HG02973 (cell line): ENCODE measurements around the gene EPB41L3.

ENCODE experiments used
- ATAC-seq: cut with Tn5 transposase; IDR thresholded peaks from one replicate; pipeline ENCODE4 v1.9.1; 2021; ENCODE audit warnings: moderate library complexity; ENCODE audit not compliant: unreplicated experiment

The EPB41L3 gene

GRCh38 chr18:5456577-5457461 lies 87.0 kb downstream of the EPB41L3 start:
- no peak for ATAC-seq

GRCh38 chr18:5455674-5456073 lies 88.1 kb downstream of the EPB41L3 start:
- ATAC-seq: no peak

- no peak for ATAC-seq
Observed at GRCh38 chr18:5452943-5453443, 90.8 kb downstream of the EPB41L3 start.

GRCh38 chr18:5451871-5452270 lies 91.9 kb downstream of the EPB41L3 start:
- ATAC-seq: no peak

- ATAC-seq: no peak
Observed at GRCh38 chr18:5451150-5451549, 92.6 kb downstream of the EPB41L3 start.

- no peak for ATAC-seq
Observed at GRCh38 chr18:5449858-5450509, 93.8 kb downstream of the EPB41L3 start.

GRCh38 chr18:5447442-5447841 lies 96.4 kb downstream of the EPB41L3 start:
- ATAC-seq: no peak

- no peak for ATAC-seq
Observed at GRCh38 chr18:5444847-5445246, 99.0 kb downstream of the EPB41L3 start.

GRCh38 chr18:5444269-5444668 lies 99.5 kb downstream of the EPB41L3 start:
- ATAC-seq: no peak

GRCh38 chr18:5439986-5440696 lies 103.7 kb downstream of the EPB41L3 start:
- no peak for ATAC-seq

GRCh38 chr18:5434425-5434824 lies 109.4 kb downstream of the EPB41L3 start:
- no peak for ATAC-seq

- ATAC-seq: no peak
Observed at GRCh38 chr18:5431836-5432575, 111.8 kb downstream of the EPB41L3 start.

- ATAC-seq: no peak
Observed at GRCh38 chr18:5430131-5430530, 113.7 kb downstream of the EPB41L3 start.

GRCh38 chr18:5429681-5430080 lies 114.1 kb downstream of the EPB41L3 start:
- no peak for ATAC-seq

GRCh38 chr18:5425721-5426120 lies 118.1 kb downstream of the EPB41L3 start:
- ATAC-seq: no peak

- ATAC-seq: no peak
Observed at GRCh38 chr18:5424903-5425664, 118.7 kb downstream of the EPB41L3 start.

- ATAC-seq: no peak
Observed at GRCh38 chr18:5422626-5423025, 121.2 kb downstream of the EPB41L3 start.

GRCh38 chr18:5421981-5422380 lies 121.8 kb downstream of the EPB41L3 start:
- ATAC-seq: no peak

- no peak for ATAC-seq
Observed at GRCh38 chr18:5420906-5421305, 122.9 kb downstream of the EPB41L3 start.

GRCh38 chr18:5419601-5420000 lies 124.2 kb downstream of the EPB41L3 start:
- no peak for ATAC-seq
